Mesenchymal stem cell (in vitro differentiated cells and primary cell): Measurements from ENCODE around the gene CENPP.
A peak's percentile ranks its signal among the peaks of the same experiment; 100 is the strongest.

ENCODE experiments used
- DNase-seq: peaks from one replicate; pipeline ENCODE4 v3.0.0-alpha.2; 2013
- H2AFZ ChIP-seq: one replicate; pipeline ENCODE4 v1.6.1; 2013; ENCODE audit warnings: low read depth, mild to moderate bottlenecking, control low read depth, inconsistent platforms, low read length, moderate library complexity
- H2AK5ac ChIP-seq: 2 replicates; pipeline ENCODE4 v1.6.1; 2013; ENCODE audit warnings: low read length, moderate library complexity, mild to moderate bottlenecking, inconsistent platforms; ENCODE audit not compliant: severe bottlenecking
- H2BK120ac ChIP-seq: one replicate; pipeline ENCODE4 v1.6.1; 2013; ENCODE audit warnings: low read depth, mild to moderate bottlenecking, inconsistent platforms, low read length, moderate library complexity
- H2BK12ac ChIP-seq, 2 experiments: one replicate each; pipeline ENCODE4 v1.6.1; 2013; ENCODE audit warnings: inconsistent platforms in 2 of 2, low read length in 2 of 2, mild to moderate bottlenecking in 2 of 2, moderate library complexity in 2 of 2, control low read depth in 1 of 2
- H2BK15ac ChIP-seq: one replicate; pipeline ENCODE4 v1.6.1; 2013; ENCODE audit warnings: mild to moderate bottlenecking, low read depth, inconsistent platforms; ENCODE audit not compliant: poor library complexity, severe bottlenecking
- H2BK5ac ChIP-seq: 2 replicates; pipeline ENCODE4 v1.6.1; 2013; ENCODE audit warnings: low read depth, mild to moderate bottlenecking, low read length, control low read depth, inconsistent platforms; ENCODE audit not compliant: poor library complexity, severe bottlenecking
- H3K14ac ChIP-seq, 2 experiments: one replicate each; pipeline ENCODE4 v1.6.1; 2013; ENCODE audit warnings: inconsistent platforms in 2 of 2, low read length in 2 of 2, control low read depth in 1 of 2, mild to moderate bottlenecking in 1 of 2, moderate library complexity in 1 of 2
- H3K18ac ChIP-seq, 2 experiments: one replicate each; pipeline ENCODE4 v1.6.1; 2013; ENCODE audit warnings: inconsistent platforms in 2 of 2, low read length in 2 of 2, control low read depth in 1 of 2, low read depth in 1 of 2, mild to moderate bottlenecking in 1 of 2
- H3K23ac ChIP-seq, 2 experiments: one replicate each; pipeline ENCODE4 v1.6.1; 2013; ENCODE audit warnings: inconsistent platforms in 2 of 2, low read length in 2 of 2, mild to moderate bottlenecking in 2 of 2, moderate library complexity in 2 of 2, control low read depth in 1 of 2
- H3K27ac ChIP-seq: 2 replicates; pipeline ENCODE4 v1.5.1; 2013; ENCODE audit warnings: mild to moderate bottlenecking, moderate library complexity, low read length, control low read depth, inconsistent platforms; ENCODE audit not compliant: poor library complexity, severe bottlenecking
- H3K27me3 ChIP-seq, 2 experiments: 2 replicates each; pipeline versions ENCODE4 v1.6.1 to v1.7.0; 2013; ENCODE audit warnings: low read length in 2 of 2, mild to moderate bottlenecking in 2 of 2, moderate library complexity in 2 of 2, control low read depth in 1 of 2, inconsistent platforms in 1 of 2; ENCODE audit not compliant: control insufficient read depth in 1 of 2, insufficient read depth in 1 of 2
- H3K36me3 ChIP-seq, 2 experiments: 2 replicates each; pipeline versions ENCODE4 v1.6.1 to v1.7.0; 2013; ENCODE audit warnings: low read length in 2 of 2, control low read depth in 1 of 2, inconsistent platforms in 1 of 2, low read depth in 1 of 2, mild to moderate bottlenecking in 1 of 2; ENCODE audit not compliant: insufficient read depth in 2 of 2, control insufficient read depth in 1 of 2
- H3K4ac ChIP-seq, 2 experiments: one replicate each; pipeline ENCODE4 v1.6.1; 2013; ENCODE audit warnings: inconsistent platforms in 2 of 2, low read length in 2 of 2, mild to moderate bottlenecking in 2 of 2, moderate library complexity in 2 of 2, control low read depth in 1 of 2, low read depth in 1 of 2
- H3K4me1 ChIP-seq: 2 replicates; pipeline ENCODE4 v1.6.1; 2013; ENCODE audit warnings: low read depth, low read length, control low read depth; ENCODE audit not compliant: control insufficient read depth, insufficient read depth
- H3K4me2 ChIP-seq: 2 replicates; pipeline ENCODE4 v1.6.1; 2013; ENCODE audit warnings: low read length, mild to moderate bottlenecking, inconsistent platforms; ENCODE audit not compliant: poor library complexity, severe bottlenecking
- H3K4me3 ChIP-seq, 2 experiments: 2 replicates each; pipeline versions ENCODE4 v1.5.1 to v1.7.0; 2013; ENCODE audit warnings: low read length in 2 of 2, mild to moderate bottlenecking in 2 of 2, control low read depth in 1 of 2, low read depth in 1 of 2; ENCODE audit not compliant: insufficient read depth in 1 of 2
- H3K79me1 ChIP-seq: replicated peaks from 2 replicates; pipeline ENCODE4 v1.6.1; 2013; ENCODE audit warnings: mild to moderate bottlenecking, control low read depth, low read length, inconsistent platforms; ENCODE audit not compliant: poor library complexity, severe bottlenecking
- H3K9ac ChIP-seq: 2 replicates; pipeline ENCODE4 v1.7.0; 2013; ENCODE audit warnings: mild to moderate bottlenecking, low read length, moderate library complexity
- H3K9me3 ChIP-seq: 2 replicates; pipeline ENCODE4 v1.7.0; 2013; ENCODE audit warnings: mild to moderate bottlenecking, low read length; ENCODE audit not compliant: control insufficient read depth
- H4K8ac ChIP-seq: one replicate; pipeline ENCODE4 v1.6.1; 2013; ENCODE audit warnings: inconsistent platforms, mild to moderate bottlenecking, low read length, moderate library complexity
- H4K91ac ChIP-seq: one replicate; pipeline ENCODE4 v1.6.1; 2013; ENCODE audit warnings: mild to moderate bottlenecking, low read length, inconsistent platforms
- WGBS: methylation state at CpG from one replicate; pipeline ENCODE4 v1.1.7; 2013; ENCODE audit warnings: mixed read lengths; 5-methylcytosine and 5-hydroxymethylcytosine counted together

CENPP gene

GRCh38 chr9:92528522-92528849, 202.7 kb downstream of the CENPP start:
- Histone ChIP-seq H3K14ac (no peak overlapping the region), H3K4me2 (no peak overlapping the region), H2BK5ac (no peak overlapping the region), H3K36me3 (no peaks in the 10 kb centered on the region), H3K9me3 (no peaks in the 10 kb centered on the region), H3K4ac (no peak overlapping the region), H2AFZ (no peak overlapping the region), H3K4me3 (no peak overlapping the region), H3K4me1 (no peaks in the 10 kb centered on the region), H2BK15ac (no peak overlapping the region), H3K79me1 (no peaks in the 10 kb centered on the region), H3K23ac (no peak overlapping the region), H4K8ac (no peak overlapping the region), H3K9ac (no peak overlapping the region), H4K91ac (no peak overlapping the region), H3K27ac (no peak overlapping the region), H2BK12ac (no peak overlapping the region), H2BK120ac (no peak overlapping the region), H3K27me3 (no peaks in the 10 kb centered on the region), H2AK5ac (no peak overlapping the region), H3K18ac (no peak overlapping the region)
- no CpG with 5 or more reads among the region's 1 CpG for WGBS
- no peak for DNase-seq

GRCh38 chr9:92529124-92529523, 203.4 kb downstream of the CENPP start:
- no peaks in the 10 kb centered on the region for H3K79me1 ChIP-seq

GRCh38 chr9:92530893-92531292, 205.1 kb downstream of the CENPP start:
- Histone ChIP-seq H3K4ac (no peak overlapping the region), H3K18ac (no peak overlapping the region), H4K91ac (no peak overlapping the region), H3K4me3 (no peak overlapping the region), H3K4me2 (no peak overlapping the region), H3K23ac (no peak overlapping the region), H4K8ac (no peak overlapping the region), H3K27ac (no peak overlapping the region), H2BK15ac (no peak overlapping the region), H3K36me3 (no peaks in the 10 kb centered on the region), H3K9ac (no peak overlapping the region), H3K79me1 (no peaks in the 10 kb centered on the region), H2BK12ac (no peak overlapping the region), H3K14ac (no peak overlapping the region), H3K9me3 (no peaks in the 10 kb centered on the region), H2BK120ac (no peak overlapping the region), H2AK5ac (no peak overlapping the region), H3K27me3 (no peaks in the 10 kb centered on the region), H2AFZ (no peak overlapping the region), H3K4me1 (peaks cover 1% of the 10 kb centered on the region), H2BK5ac (no peak overlapping the region)
- no peak for DNase-seq

More at GRCh38 chr9:92529124-92529523, 203.4 kb downstream of the CENPP start:
- Histone ChIP-seq H3K27me3 (no peaks in the 10 kb centered on the region), H2BK120ac (no peak overlapping the region), H2BK5ac (no peak overlapping the region), H3K4me1 (no peaks in the 10 kb centered on the region), H3K4ac (no peak overlapping the region), H3K4me2 (no peak overlapping the region), H2AK5ac (no peak overlapping the region), H3K27ac (no peak overlapping the region), H2BK15ac (no peak overlapping the region), H3K14ac (no peak overlapping the region), H3K4me3 (no peak overlapping the region), H3K23ac (no peak overlapping the region), H3K9me3 (no peaks in the 10 kb centered on the region), H3K18ac (no peak overlapping the region), H3K36me3 (no peaks in the 10 kb centered on the region), H4K91ac (no peak overlapping the region), H2BK12ac (no peak overlapping the region), H2AFZ (no peak overlapping the region), H4K8ac (no peak overlapping the region), H3K9ac (no peak overlapping the region)
- 100% methylated on average over 1 of the region's 3 CpGs for WGBS
- no peak for DNase-seq

- no peak overlapping the region for H3K14ac ChIP-seq
- no peak overlapping the region for H4K91ac ChIP-seq
- H2BK120ac ChIP-seq, result no peak overlapping the region
- no peaks in the 10 kb centered on the region for H3K36me3 ChIP-seq
- no peak overlapping the region for H2BK5ac ChIP-seq
- no peak overlapping the region for H3K18ac ChIP-seq
- 100% methylated on average over 1 of the region's 3 CpGs for WGBS
- H3K4me3 ChIP-seq, result peak overlapping the region in 1 of 2 experiments; percentile 75
- no peaks in the 10 kb centered on the region for H3K79me1 ChIP-seq
- no peak overlapping the region for H3K4ac ChIP-seq
- no peak overlapping the region for H3K4me2 ChIP-seq
- no peak overlapping the region for H3K27ac ChIP-seq
- H3K23ac ChIP-seq, result no peak overlapping the region
- no peak overlapping the region for H2BK15ac ChIP-seq
- DNase-seq, result no peak
- no peaks in the 10 kb centered on the region for H3K27me3 ChIP-seq
- H3K9me3 ChIP-seq, result no peaks in the 10 kb centered on the region
- peak overlapping the region; percentile 99 for H3K9ac ChIP-seq
- H4K8ac ChIP-seq, result no peak overlapping the region
- H3K4me1 ChIP-seq, result peaks cover 1% of the 10 kb centered on the region
- H2BK12ac ChIP-seq, result no peak overlapping the region
- no peak overlapping the region for H2AK5ac ChIP-seq
- no peak overlapping the region for H2AFZ ChIP-seq
These were observed 208.5 kb downstream of the CENPP start for GRCh38 chr9:92534204-92534603.
